Inflammatory macrophage treated with lipopolysaccharide for 1 hour (primary cell): ENCODE data around the gene MT1HL1.
"Not testable (repeated sequence)": the region's sequence is repeated elsewhere in the genome, so short reads cannot be mapped to it uniquely, and the experiment has no call there.

Source experiments
- DNase-seq, 2 donors: peaks; one replicate each; pipeline ENCODE4 v3.0.0-alpha.2; 2020 to 2022

The MT1HL1 gene

GRCh38 chr1:237013608-237014007, 9.4 kb upstream of the MT1HL1 start:
- no peak for DNase-seq

DNA sequence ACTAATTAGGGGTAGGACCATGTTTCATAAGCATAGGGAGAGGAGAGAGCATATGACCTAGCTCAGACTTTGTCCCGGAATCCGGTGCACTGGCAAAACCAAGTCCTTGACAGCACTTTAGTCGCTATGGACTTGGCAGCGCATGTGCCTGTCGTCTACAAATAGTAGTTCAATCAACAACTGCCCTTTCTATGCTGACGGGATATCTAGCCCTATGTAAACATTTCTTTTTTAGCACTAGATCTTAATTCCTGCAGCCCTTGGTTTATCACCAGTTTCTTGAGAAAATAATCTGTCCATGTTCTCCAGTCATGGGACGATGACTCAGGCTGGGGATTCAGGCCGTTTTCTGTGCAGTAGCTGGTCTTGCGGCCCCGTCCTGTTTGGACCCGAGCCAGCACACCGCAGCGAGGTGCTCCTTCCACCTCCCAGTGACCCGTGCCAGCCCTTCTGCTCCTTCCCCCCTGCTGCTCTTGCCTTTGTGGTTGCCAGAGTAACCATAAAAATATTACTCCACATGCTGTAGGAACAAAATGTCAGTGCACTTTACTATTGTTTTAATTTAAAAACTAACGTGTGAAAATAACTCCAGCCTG, 8.6 kb upstream of the MT1HL1 start:
- DNase-seq = no peak

DNA sequence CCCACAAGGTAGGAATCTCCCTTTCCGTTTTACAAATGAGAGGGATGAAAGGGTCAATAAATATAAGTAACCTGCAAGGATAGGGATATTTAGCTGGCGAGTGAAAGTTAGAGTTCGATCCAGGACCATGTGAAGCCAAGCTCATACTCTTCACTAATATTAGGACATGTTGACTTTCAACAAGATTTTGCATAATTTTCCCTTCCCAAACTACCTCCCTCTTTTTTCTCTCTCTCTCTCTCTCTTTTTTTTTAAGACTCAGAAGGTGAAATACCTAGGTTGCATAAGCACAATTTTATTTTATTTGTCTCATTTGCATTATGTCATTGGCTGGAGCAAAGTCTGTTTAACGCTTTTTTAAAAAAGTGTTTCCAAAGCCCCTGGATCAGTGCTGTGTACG, 8.1 kb upstream of the MT1HL1 start:
- DNase-seq = no peak

DNA sequence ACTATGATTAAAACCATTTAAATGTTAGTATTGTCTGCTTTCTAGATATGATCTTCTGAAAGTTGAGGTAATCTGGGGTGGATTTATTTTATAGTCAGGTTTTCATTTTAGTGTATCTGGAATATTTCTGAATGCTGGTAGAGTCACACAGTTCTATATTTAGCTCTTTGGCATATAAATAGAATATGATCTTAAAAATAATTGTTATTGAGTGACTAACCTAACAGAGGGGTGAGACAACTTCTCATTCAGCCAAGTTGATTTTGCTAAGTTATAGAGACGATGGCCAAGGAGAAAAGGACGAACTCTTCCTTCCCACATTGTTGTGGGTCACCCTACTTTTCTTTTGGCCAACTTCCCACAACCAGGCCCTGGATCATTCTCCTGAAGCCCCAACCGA, 7.2 kb upstream of the MT1HL1 start:
- no peak for DNase-seq

DNA sequence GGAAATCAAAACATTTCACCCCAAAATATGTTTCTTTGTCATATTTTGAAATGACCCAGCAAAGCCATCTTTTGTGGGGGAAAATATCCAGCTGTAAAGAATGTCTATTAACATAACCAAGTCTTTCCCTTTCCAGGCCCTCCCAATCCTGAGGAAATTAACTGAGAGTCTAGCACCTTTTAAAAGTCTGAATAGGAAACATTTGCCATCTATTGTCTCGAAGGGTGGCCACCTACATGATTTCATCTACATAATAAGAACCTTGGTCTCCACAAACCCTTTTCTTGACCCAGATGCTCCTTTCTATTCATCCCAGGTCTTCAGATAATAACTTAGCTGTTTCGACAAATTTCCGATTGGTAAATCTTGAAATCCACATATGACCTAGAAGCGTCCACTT, 5.4 kb upstream of the MT1HL1 start:
- no peak for DNase-seq

- no peak for DNase-seq
Observed at GRCh38 chr1:237007147-237007881, 3.1 kb upstream of the MT1HL1 start.

DNA sequence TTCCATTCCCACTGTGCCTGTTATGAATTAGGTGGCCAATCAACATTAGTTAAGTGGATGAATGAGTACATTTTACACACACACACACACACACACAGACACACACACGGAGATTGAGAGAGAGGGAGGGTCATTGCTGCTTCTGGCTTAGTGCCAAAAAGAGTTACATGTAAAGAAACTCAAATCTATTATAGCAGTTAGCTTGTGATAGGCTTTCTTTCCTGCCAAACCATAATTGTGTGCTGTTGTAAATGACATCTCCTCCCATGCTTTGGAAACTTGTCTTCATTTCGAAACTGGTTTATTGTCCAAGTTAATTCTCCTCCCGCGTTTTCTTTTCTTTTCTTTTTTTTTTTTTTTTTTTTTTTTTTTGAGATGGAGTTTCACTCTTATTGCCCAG, 1.4 kb upstream of the MT1HL1 start:
- no peak for DNase-seq

- DNase-seq = no peak
Observed at GRCh38 chr1:237003516-237003915, 725 bp downstream of the MT1HL1 start.

- no peak for DNase-seq
Observed at GRCh38 chr1:237000191-237000590, 4.0 kb downstream of the MT1HL1 start.

DNA sequence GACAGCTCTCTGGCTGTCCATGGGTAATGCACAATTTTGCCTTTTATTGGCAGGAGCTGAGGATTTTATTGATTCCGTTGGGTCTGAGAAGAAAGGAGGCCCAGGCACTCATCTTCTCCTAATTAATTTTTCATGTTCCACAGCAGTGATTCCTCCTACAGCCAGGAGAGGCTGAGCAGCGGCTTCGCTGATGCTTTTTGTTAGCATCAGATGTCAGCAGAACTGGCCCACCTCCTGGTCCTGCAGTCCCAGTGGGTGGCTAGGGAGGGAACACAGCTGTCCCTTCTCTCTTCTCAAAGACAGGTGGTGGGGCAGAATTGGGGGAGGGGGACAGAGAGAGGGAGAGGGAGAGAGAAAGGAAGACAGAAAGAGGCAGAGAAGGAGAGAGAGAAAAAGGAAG, 5.7 kb downstream of the MT1HL1 start:
- DNase-seq = no peak

DNA sequence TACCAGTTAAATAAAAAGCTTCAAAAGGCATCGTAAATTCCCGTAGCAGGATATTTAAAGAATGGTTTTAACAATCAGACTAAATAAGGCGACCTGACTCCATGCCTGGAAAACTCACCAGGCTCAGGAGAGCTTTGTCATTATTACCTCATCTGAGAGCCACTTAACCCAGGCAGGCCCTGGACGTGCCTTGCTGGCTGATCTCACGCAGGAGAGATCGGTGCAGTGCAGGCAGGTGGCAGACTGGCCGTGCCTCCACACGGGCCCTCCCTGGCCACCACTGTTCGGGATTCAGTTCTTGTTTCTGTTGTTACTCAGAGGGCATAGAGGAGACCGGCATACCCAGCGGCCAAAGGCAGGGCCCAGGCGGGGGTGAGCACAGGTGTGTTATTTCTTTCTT, 6.4 kb downstream of the MT1HL1 start:
- no peak for DNase-seq

GRCh38 chr1:236997361-236997760, 6.9 kb downstream of the MT1HL1 start:
- no peak for DNase-seq

DNA sequence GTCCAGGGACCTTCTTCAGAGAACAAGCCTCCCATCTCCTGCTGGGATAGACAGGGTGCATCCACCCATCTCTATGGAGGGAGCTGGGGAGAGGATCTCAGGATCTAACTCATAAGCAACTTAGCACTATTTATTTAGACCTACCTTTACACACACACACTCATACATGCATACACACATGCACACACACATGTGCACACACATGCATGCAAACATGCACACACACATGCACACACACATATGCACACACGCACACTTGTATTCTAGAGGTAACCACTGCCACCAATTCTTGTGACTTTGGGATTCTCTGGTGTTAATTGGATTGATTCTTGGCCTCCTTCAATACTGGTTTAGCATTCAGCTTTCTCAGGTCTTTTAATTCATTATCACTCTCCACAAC, 9.8 kb downstream of the MT1HL1 start:
- DNase-seq = no peak

GRCh38 chr1:236992449-236992848, 11.8 kb downstream of the MT1HL1 start:
- DNase-seq = no peak

DNA sequence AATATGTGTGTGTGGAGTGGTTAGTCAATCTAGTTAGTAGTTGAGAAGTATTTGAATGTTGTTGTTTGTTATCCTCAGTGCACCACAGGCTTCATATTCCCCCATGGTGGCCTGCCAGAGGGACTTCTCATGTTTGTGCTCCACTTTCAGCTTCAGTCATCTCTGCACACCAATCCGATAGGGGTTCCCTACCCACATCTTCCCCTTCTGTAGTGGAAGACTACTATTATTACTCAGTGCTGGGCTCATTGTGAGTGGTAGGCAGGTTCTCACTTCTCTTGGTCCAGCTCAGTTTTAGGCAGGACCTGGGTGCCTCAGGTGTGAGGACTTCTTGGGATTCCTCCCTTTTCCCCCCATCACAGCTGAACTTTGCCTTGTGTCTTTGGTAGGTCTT, 14.2 kb downstream of the MT1HL1 start:
- DNase-seq = no peak

DNA sequence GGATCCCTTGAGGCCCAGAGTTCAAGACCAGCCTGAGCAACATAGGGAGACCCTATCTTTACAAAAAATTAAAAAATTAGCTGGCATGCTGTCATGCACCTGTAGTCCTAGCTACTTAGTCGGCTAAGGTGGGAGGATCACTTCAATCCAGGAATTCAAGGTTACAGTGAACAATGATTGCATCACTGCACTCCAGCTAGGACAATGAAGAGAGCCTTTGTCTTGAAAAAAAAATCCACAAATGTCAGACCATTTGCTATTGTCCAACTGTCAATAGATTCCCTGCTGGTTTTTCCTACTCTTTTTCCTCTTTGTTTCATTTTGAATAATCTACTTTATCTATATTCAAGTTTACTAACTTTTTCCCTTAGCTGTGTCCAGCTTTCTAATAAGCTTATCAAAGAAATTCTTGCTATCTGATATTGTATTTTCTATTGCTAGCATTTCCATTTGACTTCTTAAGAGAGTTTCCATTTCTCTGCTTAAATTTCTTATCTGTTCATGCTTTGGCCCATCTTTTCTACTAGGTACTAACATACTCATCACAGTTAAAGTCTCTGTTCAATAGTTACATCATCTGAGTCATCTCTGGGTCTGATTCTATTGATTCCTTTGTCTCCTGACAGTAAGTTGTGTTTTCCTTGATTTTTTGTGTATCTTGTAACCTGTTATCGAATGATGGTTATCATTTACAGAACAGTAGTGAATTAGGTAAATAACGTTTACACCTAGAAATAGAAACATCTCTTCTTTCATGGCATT, 14.8 kb downstream of the MT1HL1 start:
- no peak for DNase-seq

DNA sequence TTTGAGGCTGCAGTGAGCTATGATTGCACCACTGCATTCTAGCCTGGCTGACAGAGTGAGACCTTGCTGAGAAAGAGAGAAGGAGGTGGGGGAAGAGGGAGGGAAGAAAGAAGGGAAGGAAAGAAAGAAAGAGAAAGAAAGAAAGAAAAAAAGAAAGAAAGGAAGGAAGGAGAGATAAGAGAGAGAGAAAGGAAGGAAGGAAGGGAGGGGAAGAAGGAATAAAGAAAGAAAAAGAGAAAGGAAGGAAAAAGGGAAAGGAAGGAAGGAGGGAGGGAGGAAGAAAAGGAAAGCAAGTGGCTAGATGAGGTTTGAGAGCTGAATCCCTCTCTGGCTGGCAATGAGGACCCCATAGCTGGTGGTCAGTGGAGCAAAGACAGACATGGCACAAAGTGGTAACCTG, 20.4 kb downstream of the MT1HL1 start:
- DNase-seq = no peak

DNA sequence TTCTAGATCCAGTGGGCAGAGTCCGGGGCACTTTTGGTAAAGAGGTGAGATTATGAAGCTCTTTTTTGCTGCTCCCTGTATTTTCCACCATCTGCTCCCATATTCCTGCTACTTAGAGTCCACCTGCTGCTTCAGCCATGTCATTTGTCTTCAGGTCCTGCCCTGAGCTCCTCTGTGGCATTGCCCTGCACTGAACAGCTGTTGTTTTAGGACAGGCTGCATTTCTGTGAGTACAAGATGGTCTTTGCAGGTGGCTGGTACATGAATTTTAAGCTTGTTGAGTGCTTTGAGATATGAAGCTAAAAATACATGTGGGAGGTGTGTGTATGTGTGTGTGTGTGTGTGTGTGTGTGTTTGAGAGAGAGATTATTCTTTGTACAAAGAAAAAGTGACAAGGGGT, 21.9 kb downstream of the MT1HL1 start:
- DNase-seq = no peak

- not testable (repeated sequence) for DNase-seq
Observed at GRCh38 chr1:236981431-236981830, 22.8 kb downstream of the MT1HL1 start.

DNA sequence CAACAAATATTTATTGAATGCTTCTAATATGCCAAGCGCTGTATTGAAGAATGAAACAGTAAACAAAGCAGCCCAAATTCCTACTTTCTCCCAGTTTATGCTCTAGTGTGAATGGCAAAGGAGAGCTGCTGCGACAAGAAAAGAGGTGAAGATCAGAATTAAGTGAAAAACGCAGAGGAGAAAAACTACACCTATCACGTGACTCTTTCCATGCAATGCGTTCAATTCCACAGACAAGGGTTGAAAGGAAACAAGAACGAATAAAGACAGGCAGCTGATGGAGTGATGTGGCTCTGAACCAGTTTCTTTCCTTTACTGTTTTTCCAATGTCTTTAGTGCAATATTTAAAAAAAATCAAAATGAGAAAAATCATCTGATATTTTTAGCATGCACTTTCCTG, 23.6 kb downstream of the MT1HL1 start:
- DNase-seq = no peak

GRCh38 chr1:236979149-236979900, 24.9 kb downstream of the MT1HL1 start:
- no peak for DNase-seq

DNA sequence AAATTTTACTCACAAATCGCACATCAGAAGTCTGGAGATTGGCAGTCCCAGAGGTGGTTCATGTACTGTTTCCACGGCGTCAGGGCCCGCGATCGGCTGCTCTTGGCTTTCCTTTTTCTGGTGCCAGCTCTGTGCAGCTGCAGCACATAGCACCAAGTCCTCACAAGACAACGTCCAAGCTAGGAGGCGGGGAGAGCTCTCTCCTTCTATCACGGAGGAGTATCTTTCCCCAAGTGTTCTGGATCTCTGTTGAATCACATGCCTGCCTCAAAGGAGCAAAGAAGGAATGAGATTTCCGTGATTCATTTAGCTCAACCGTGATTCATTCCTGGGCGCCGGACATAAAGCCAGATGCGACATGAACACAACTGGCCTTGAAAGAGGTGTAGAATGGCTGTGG, 25.5 kb downstream of the MT1HL1 start:
- DNase-seq = no peak

DNA sequence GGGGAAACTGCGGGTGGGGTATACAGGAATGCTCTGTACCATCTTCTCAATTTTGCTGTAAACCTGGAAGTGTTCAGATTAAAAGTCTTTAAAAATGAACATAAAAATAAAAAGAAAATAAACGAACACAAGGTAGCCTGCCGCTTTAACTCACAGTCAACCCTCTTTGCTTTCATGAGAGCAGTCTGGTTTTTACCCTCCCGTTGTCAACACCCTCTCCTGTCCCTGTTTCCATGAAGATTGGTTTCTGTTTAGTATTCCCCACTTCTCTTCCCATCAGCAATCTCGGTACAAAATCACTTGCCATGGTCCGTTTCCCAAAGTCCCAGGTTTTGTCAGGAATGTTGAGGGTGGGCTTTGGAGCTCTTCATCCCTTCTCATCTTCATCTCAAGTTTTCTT, 28.8 kb downstream of the MT1HL1 start:
- DNase-seq = no peak

GRCh38 chr1:236974025-236974424, 30.2 kb downstream of the MT1HL1 start:
- DNase-seq = not testable (repeated sequence)
